Islet of Langerhans (tissue), 1 donor: ENCODE results near the gene TCAIM.
"Not testable (repeated sequence)": the region's sequence is repeated elsewhere in the genome, so short reads cannot be mapped to it uniquely, and the experiment has no call there.

Experiments
- FAIRE-seq: peaks from one replicate; lab custom pipeline; 2011; peaks lifted over from hg19 to GRCh38; lab: Jason Lieb, UNC

The TCAIM gene

GRCh38 chr3:44415421-44415820, 76.9 kb downstream of the TCAIM start:
- FAIRE-seq, result no peak

GRCh38 chr3:44416031-44417030, 77.8 kb downstream of the TCAIM start:
- FAIRE-seq, result no peak

- not testable (repeated sequence) for FAIRE-seq
Observed at GRCh38 chr3:44418118-44418517, 79.6 kb downstream of the TCAIM start.

- no peak for FAIRE-seq
Observed at GRCh38 chr3:44418549-44418948, 80.0 kb downstream of the TCAIM start.

GRCh38 chr3:44419116-44419922, 80.8 kb downstream of the TCAIM start:
- FAIRE-seq, result no peak

GRCh38 chr3:44419923-44420650, 81.5 kb downstream of the TCAIM start:
- FAIRE-seq, result no peak

- FAIRE-seq, result no peak
Observed at GRCh38 chr3:44420676-44421075, 82.1 kb downstream of the TCAIM start.

DNA sequence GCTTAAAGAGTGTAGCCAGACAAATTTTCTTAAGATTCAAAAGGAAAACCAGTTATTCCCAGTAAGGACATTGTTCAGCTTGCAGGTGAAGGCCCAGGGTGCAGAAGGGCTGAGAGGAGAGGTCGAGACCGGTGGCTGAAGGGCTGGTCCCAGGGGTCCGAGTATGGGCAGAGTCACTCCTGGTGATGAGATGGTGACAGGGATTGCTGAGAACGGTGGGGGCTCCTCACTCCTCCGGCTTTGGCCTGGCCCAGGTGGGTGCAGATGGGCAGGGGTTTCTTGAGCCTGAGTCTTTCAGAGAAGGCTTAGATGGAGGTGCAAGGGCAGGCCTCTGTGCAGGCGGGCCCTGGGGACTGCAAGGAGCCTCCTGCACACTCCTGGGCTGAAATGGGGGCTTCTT, 82.7 kb downstream of the TCAIM start:
- no peak for FAIRE-seq

DNA sequence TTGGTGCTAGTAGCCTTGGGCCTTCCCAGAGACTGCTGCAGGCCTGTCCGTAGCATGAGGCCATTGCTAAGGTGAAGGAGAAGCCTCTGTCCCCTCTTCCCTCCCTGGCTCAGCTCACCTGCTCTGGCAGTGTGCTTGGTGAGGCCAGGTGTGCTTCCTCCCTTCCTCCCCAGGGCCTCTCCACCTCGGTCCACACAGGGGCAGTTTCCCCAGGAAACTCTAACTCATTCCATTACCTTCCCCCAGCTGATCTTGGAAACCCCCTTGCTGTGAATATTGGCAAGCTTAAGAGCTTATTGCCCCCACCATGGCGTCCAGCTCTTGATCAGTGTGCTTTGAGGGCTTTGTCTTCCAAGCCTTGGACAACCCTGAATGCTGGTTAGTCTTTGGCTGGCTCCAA, 86.2 kb downstream of the TCAIM start:
- no peak for FAIRE-seq

- FAIRE-seq, result no peak
Observed at GRCh38 chr3:44427683-44428082, 89.1 kb downstream of the TCAIM start.

DNA sequence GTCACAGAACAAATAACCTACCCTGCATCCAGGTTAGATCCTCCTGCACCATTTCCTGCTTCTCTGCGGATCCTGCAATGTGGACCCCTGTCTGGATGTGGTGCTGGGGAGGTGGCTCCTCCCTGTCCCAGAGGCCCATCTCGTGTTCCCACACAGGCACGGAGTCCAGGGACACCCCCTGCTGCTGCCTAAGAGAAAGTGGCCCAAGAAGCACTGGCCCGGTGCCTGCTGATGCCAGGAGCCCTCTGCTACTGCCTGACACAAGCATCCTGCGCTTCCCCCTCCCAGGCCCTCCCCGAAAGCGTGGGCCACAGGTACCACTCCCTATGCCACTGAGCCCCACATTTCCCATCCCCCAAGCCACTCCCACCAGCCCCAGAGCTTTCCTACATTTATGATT, 90.3 kb downstream of the TCAIM start:
- FAIRE-seq, result no peak

GRCh38 chr3:44429459-44429858, 90.9 kb downstream of the TCAIM start:
- FAIRE-seq, result no peak

DNA sequence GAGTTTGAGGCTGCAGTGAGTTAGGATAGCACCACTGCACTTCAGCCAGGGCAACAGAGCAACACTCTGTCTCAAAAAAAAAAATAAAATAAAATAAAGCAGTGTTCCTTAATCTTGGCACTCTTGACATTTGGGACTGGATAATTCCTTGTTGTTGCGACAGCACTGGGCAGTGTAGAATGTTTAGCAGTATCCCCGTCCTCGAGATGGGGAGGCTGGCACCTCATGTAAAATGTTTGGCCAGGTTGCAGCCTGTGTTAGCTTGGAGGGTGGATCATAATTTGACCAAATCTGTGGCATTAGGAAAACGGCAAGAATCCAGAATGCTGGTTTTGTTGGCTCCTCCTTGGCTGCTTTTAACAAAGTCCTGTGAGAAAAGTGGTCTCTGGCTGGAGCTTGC, 91.9 kb downstream of the TCAIM start:
- FAIRE-seq, result no peak

- no peak for FAIRE-seq
Observed at GRCh38 chr3:44434834-44435510, 96.4 kb downstream of the TCAIM start.

- no peak for FAIRE-seq
Observed at GRCh38 chr3:44436181-44436580, 97.6 kb downstream of the TCAIM start.

- no peak for FAIRE-seq
Observed at GRCh38 chr3:44437800-44438199, 99.2 kb downstream of the TCAIM start.

DNA sequence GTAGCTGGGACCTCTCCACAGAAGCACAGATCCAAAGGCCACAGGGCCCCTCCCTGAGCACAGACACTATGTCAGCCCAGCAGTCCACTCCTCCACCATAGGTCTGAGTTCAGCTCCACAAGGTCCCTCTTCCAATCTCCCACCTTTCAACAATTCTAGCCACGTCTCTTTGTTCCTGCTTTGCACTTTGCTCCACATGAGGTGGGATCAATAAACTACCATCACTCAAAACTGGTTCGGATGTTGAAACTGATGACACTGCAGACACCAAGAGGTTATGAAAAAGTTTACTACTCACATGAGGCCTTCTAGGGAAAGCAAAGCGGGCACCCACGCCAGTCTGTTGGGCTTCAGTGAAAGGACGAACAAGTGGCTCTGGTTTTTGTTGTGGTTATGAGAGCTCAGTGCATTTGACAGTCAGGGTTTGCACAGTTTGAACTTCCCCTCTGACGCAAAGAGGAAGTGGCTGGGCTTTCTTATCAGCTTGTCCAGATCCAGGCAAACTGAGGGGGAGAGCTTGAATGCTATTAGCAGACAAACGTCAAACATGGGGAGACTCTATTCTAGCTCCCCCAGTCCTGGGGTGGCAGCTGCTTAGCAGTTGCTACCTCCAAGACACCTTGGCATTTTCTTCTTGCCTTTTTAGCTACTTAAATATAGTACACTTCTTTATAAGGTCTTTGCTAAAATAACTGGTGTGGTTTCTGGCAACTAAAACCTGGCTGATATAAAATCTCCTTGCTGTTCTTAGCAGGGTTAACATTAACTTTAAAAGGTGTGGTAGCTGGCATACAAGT, 101.1 kb downstream of the TCAIM start:
- FAIRE-seq, result no peak

DNA sequence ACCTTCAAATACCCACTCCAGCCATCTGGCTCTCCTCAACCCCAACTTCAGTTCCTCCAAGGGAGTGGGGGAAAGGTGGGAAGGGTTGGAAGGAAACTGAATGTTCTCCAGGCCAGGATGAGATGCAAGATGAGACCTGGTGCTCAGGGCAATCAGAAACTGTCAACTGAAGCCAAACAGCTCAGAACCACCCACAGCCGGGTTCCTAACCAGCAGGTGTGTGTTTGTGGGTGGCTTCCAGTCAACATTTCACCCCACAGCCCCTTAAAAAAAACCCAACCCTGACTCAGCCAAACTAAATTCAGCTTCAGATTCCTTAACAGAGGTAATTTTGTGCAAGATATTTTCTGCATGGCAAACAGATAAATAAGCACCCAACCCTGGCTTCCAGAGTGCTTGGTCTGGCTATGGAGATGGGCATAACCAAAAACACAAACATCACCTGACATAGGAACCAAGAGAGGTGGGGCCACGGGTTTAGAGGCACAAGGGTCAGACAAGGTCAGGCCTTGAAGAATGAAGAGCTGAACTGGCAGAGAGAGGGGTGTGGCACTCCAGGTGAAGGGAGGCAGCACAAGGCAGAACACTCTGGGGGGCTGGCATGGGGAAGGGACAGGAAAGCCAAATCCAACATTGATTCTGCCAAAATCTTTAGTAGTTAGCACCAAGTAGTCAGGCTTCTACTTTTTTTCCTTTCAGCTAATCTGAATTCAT, 104.2 kb downstream of the TCAIM start:
- FAIRE-seq, result no peak

- FAIRE-seq, result no peak
Observed at GRCh38 chr3:44444437-44444836, 105.9 kb downstream of the TCAIM start.

DNA sequence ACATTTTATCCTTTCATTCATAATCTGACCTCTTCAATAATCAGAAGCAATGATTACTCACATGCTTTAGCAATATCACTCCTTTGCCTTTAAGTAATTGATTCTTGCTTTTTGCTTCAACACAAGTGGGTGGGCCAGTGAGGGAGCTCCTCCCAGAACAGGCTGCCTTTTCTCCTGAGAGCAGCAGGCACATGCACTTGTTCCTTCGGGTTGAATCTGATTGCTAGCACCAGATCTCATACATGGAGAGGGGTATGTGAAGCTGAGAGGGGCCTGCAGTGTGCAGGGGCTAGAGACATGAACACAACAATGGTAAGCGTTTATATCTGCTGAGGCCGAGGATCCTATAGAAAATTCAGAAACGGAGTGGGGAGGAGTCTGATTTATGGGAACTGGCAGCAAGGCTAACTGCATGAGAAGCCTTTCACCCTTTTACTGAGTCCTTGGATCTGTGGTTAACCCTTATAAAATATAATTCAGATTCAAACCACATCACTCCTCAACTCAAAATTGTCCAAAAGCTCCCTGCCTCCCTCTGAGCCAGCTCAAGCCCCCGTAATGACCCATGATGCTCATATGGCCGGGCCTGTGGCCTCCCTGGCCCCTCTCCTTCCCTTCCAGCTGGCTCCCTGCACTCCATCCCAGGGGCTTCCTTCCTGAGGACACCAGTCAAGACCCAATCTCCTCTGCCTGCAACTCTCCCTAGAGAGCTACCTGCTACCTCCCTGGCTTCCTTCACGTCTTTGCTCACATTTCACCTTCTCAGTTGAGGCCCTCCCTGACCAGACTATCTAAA, 106.5 kb downstream of the TCAIM start:
- no peak for FAIRE-seq
